GM19395 (cell line): Measurements from ENCODE around the gene CDC42EP4.
A peak's percentile ranks its signal among the peaks of the same experiment; 100 is the strongest.

Source experiments
- ATAC-seq: cut with Tn5 transposase; IDR thresholded peaks from one replicate; pipeline ENCODE4 v1.9.1; 2021; ENCODE audit warnings: mild to moderate bottlenecking, moderate library complexity; ENCODE audit not compliant: unreplicated experiment

The CDC42EP4 gene, protein sequence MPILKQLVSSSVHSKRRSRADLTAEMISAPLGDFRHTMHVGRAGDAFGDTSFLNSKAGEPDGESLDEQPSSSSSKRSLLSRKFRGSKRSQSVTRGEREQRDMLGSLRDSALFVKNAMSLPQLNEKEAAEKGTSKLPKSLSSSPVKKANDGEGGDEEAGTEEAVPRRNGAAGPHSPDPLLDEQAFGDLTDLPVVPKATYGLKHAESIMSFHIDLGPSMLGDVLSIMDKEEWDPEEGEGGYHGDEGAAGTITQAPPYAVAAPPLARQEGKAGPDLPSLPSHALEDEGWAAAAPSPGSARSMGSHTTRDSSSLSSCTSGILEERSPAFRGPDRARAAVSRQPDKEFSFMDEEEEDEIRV

DNA sequence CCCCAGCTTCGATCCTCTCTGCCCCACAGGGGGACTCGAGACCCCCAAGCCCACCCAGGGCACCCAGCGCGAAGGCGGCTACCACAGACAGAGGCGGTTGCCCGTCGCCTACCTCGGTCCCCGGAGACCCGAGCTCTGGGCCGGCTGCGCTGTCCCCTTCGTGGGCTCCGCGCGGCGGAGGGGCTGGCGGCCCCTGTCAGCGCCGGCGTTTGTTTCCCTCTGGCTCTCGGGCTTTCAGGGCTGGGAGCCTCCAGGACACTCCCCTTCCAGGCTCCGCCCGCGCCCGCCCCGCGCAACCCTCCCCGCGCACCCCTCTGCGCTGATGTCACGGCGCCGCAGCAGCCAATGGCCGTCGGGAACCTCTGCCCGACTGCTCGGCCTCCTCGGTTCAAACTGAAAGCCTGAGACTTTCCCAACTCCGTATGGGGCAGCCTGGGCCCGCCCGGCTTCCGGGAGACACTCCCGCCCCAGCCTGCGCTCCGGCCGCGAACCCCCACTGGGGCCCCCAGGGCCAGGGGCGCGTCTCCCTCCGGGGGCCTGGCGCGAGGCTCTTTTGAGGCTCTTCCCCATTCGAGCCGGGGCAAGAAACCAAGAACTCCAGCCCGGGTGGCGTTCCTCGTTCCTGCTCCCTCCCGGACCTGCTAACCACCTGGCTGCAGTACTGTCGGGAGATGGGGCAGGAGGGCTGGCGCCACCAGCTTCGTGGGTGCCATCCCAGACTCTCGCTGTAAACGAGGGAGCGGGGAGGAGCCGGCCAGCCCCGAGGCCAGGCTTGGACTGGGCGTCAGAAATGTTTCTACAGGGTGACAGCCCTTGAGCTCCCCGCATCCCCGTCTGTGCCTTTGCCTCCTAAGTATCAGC is at the start of gene CDC42EP4:
TSS of gene CDC42EP4 (minus strand) at position 221 of the 861 bp plus-strand sequence. CDS start 25,501 bp downstream, outside the sequence.
- ATAC-seq: peak; percentile 87

DNA sequence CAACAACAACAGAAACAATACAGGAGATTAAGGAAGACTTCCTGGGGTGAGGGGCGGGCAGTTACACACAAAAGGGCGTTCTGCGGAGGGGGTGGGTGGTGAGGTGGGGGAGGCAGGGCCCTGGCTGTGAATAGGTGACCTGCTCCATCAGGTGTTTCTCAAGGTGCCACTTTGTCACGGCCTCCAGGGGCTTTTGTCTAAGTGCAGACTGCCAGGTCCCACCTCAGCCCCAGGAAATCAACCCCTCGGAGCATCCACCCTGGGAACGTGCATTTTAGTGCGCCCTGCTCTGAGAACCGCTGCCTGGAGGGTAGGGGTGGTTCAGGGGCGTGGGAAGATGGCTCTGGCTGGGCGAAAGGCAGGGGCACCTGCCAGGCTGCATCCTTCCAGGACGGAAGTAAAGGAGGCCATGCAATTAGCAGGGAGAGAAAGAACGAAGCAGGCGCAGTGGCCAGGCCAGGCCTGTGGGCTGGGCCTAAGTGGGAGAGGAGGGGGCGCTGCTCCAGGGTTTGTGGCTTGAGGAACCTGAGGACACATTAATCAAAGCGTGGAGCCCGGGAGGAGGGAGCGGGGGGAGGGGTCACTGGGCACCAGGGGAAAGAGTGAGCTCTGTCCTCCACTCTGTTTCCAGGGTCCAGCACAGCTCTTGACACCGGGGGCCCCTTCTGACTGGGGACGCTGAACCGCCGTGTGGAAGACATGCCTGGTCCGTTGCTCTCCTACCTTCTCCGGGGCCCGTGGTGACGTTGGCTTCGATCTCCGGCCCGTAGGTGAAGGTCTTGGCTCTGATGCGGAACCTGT is 49.4 kb upstream of the CDC42EP4 start:
- ATAC-seq: no peak

DNA sequence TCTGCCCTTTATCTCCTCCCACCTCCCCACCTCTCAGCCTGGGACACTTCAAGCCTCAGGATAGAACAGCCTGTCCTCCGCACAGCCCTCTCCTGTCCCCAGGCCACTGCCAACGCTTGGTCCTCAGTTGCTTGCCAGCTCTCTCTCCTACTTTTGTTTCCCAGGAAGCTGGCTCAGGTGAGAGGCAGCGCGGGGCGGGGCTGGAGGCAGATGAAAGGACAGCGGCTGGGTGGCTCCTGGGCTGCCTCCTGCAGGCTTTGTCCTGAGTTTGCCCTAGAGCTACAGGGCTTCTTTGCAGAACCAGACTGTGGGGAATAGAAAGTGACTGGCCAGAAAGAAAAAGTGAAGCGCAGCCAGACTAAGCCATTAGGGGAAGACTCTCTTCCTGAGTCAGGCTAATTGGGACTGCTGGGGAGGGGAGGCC is 48.2 kb upstream of the CDC42EP4 start:
- no peak for ATAC-seq

DNA sequence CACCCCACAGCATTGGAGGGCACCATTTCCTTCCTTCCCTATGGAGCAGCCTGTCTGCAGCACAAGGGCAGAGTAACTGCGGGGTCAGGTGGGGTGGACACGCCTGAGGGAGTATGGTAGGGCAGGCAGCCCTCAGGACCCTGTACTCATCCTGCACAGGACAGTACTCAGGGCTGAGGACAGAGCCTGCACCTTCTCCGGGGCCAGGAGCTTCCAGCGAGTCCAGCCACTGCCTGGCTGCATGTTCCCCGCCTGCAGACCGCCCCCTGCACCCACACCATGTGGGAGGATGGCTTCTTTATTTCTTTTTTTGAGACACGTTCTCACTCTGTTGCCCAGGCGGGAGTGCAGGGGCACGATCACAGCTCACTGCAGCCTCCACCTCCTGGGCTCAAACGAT is 47.6 kb upstream of the CDC42EP4 start:
- no peak for ATAC-seq

DNA sequence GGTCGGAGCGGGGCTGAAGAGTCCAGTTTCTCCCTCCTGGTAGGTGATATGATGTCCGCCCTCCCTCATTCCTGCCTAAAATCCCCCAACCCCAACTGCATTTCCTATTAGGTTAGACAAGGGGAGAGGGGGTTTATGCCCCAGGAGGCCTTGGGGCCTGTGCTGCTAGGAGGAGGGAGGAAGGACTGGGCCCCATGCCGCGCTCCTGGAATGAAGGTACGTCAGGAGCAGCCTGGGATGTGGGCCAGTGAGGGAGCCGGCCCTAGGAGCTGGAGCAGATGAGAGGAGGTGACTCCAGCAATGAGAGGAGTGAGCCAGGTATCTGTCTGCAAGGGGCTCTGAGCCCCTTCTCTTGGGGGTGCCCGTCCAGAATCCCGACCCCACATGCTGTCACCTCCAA is 46.9 kb upstream of the CDC42EP4 start:
- no peak for ATAC-seq

DNA sequence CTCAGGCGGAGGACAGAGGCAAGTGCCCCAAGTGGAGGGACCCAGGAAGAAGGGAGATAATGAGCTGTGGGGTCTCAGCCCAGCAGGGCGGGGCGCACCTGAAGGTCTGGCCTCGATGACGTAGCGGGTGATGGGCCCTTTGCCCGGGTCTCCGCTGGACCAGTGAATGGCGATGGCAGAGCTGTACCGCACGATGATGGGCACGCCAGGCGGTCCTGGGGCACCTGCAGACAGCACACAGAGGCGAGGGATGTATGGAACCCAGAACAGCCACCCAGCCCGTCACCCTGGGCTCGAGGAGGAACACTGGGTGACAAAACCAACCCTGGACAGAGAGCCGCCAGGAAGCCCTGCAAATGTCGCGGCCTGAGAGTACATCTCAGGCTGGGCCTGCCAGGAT is 46.2 kb upstream of the CDC42EP4 start:
- no peak for ATAC-seq

DNA sequence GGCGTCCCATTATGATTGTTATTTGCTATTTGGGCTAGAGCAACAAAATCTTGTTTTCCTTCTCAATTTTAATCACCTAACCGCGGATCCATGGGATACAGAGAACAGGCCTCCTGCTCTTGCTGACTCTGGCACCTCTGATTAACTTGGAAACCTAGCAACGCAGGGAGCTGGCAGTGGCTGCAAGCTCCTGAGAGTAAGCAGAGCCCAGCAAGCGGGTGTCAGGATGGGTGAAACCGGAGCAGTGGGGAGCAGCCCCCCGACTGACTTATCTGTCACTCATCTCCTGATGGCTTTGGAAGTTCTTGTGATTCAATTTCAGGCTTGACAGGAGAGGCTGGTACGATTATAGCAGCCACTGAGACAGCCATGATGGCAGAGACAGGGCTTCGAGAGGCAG is 45.5 kb upstream of the CDC42EP4 start:
- ATAC-seq: no peak

DNA sequence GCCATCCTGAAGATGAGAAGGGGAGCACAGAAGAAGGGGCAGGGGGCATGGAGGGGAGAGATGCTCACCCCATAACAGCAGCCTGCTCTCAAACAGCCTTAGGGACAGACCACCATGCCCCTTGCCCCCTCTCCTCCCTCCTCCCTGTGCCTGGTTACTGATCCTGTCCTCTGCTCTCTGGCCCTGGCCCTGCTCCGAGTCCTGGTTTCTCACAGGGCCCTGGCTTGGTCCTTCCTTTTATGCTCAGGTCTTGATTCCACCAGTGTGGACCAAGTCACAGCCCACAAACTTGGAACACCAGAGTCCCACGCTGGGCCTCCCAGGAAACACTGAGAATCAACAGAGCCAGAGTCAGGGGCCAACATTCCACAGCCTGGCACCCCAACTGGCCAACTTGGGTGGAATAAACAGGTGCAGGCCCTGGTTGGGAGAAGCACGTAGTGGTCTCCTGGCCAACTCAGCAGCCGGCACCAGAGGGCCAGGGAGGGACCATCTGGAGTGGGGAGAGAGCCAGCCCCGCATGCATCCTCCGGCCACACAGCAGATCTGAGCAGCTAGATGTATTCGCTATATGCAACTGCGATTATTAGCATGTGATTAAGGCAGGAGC is 44.9 kb upstream of the CDC42EP4 start:
- ATAC-seq: no peak

DNA sequence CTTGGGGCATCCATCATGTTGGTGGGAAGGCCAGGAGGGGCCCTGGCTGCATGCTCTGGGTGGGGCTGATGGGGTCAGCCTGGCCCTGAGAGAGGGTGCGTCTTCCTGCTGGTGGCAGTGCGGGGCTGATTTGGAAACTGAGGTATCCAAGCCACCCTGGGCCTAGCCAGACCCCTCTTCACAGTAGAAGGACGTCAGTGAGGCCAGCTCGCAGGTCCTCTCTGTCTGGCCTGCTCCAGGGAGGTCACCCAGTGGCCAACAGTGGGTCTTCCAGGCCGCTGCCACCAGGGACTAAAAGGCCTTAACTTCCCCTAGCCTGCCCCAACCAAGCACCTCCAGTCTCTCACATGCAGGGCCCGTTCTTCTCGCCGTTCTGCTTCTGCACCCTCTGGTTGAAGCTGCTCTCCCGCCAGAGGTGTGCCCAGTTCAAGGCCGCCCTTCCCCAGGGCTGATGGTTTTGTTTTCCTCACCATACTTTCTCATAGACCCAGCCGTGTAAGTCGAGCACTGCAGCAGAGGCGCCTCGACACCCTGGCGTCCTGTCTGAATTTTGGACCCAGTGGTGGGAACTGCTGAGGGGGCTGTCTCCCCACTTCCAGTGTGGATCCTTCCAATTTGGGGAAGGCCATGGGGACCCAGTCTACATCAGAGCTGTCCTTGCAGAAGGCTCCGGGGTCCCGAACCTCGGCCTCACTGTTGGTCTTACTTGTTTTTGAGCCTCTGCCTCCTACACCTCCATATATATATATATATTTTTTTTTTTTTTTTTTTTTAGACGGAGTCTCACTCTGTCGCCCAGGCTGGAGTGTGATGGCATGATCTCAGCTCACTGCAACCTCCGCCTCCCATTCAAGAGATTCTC is 42.9 kb upstream of the CDC42EP4 start:
- no peak for ATAC-seq

DNA sequence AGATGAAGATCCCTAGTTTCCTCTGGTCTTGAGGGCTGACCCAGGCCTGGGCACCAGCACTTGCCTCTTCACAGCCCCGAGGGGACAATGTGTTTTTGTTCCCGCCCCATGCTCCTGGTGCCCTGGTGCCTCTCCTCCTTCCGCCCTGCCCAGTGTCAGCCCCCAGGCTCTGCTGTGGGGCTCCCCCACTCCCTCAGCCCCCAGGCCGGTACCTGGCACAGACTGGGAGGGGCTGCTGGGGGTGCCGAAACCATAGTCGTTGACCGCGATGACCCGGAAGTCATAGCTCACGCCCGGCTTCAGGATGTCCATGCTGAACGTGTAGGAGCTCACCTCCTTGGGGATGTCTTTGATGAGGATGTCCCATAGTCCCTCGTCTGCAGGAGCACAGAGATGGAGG is 40.5 kb upstream of the CDC42EP4 start:
- ATAC-seq: no peak

DNA sequence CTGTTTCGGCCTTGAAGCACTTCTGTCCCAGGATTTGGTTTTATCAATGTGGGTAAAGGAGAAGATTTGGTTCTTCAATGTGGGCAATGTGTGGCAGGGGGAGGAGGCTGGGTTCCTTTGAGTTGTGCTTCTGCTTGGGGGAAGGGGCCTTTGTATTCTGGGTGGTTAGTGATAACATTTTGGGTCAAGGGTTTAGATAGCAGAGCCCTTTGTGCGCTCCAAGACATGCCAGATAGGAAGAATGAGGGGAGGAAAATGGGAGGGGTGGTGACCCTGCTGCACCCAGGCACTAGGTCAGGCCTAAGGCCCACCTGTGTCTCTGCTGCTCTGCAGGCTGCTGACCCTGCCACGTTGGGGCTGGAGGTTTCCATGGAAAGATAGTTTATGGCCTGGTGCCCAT is 40.0 kb upstream of the CDC42EP4 start:
- ATAC-seq: no peak

DNA sequence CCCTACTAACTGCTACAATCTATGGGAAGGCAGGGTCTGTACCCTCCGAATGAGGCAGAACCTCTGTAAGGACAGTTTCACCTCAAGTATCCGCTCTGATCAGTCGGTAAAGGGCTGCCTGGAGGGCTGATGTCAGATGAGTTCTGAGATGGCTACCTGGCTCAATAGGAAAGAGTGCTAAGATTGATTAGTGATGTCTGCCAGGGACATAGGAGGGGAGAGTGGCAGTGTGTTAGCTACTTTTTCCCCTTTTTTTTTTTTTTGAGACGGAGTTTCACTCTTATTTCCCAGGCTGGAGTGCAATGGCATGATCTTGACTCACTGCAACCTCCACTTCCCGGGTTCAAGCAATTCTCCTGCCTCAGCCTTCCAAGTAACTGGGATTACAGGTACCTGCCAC is 39.1 kb upstream of the CDC42EP4 start:
- no peak for ATAC-seq

DNA sequence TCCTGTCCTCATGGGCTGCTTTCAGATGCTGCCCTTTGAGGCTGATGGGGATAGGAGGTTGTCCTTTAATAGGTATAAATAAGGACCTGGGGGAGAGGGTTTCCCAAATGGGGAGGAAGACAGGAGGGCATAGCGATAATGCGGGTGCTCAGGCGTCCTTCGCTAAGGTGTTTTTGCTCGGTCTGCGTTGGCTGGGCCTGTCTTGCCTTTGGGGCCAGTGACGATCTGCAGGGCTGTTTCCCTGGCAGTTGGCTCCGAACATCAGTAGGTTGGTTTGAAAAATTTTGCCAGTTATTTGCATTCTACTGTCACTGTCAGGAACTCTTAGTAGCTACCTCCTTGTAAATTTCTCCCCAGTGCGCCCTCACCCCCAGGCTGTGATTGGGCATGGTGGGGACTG is 37.8 kb upstream of the CDC42EP4 start:
- ATAC-seq: no peak

DNA sequence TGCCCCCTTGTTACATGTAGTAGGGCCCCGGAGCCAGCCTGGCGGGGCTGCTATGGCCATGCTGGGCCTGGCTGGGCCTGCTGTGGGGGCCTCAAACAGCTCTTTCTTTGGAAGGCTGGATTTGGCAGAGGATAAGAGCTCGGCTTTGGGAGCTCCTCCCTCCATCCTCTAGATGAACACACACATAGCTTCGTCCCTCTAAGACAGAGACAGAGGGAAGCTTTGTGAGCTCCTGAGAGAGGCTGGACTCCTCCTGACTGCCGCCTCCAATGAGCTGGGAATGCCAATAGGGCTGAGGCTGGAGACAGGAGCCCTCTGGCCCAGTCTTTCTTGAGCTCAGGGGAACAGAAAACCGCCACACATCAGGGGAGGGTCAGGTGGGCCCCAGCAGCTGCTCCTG is 37.3 kb upstream of the CDC42EP4 start:
- ATAC-seq: no peak

DNA sequence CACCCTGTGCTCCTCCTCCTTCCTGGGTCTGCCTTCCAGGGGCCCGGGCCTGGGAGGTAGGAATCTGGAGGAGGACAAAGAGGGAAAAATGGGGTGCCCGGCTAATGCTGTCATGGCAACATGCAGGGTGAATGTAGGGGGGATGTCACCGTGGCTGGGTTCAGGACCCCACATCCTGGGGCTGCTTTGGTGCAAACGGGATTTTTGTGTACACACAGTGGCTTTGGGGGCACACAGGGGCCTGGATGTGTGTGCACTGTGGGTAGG is 37.0 kb upstream of the CDC42EP4 start:
- no peak for ATAC-seq

DNA sequence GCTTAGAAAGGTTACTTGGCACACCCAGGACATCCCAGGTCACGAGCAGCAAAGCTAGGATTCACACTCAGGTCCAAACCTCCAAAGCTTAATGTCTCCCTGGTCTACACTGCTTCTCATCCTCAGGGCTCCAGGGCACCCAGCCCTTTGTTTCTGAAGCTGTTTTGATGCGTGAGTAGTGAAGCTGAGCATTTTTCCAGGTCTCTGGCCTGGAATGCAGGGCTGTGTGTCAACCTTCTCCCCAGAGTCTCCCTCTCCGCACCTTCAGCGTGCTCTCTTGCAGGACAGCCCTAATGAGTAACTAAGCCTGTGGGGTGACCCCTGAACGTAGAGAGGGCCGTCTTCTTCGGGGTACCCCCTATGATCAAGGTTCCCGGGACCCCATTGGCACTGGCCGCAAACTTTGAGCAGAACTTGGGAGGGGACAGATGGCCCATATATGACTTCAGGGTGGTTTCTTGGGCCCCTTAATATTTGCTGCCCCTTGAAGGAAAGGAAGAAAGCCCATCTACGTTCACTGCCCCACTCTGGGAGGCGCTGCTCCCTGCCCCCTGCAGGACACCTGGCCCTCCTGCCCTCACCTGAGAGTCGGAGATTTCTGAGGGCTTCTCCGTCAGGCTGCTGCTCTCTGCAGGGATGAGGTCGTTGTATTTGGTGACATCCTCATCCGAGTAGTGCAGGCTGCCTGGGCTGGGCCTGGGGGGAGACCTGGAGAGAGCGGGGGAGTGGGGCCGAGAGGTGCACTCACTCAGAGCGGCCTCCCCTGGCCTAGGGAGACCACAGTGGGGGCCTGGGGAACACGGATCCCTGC is 36.4 kb upstream of the CDC42EP4 start:
- no peak for ATAC-seq

DNA sequence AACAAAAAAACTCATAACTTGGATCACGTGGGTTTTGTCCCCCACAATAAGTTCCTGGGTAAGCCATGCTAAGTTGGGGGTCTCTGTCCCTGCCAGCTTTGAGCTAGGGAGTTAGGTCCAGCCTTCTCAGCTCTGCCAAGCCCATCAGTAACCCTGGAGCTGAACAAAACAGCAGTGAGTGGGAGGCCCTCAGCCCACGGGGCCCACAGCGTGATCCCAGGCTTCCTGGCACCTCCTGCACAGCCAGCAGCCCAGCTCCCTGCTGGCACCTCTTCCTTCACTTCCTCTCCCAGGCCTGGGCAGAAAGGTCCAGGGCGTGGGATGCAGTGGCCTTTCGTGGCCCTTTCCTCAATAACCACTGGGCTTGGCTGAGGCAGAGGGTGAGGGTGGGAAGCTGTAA is 35.5 kb upstream of the CDC42EP4 start:
- ATAC-seq: no peak

DNA sequence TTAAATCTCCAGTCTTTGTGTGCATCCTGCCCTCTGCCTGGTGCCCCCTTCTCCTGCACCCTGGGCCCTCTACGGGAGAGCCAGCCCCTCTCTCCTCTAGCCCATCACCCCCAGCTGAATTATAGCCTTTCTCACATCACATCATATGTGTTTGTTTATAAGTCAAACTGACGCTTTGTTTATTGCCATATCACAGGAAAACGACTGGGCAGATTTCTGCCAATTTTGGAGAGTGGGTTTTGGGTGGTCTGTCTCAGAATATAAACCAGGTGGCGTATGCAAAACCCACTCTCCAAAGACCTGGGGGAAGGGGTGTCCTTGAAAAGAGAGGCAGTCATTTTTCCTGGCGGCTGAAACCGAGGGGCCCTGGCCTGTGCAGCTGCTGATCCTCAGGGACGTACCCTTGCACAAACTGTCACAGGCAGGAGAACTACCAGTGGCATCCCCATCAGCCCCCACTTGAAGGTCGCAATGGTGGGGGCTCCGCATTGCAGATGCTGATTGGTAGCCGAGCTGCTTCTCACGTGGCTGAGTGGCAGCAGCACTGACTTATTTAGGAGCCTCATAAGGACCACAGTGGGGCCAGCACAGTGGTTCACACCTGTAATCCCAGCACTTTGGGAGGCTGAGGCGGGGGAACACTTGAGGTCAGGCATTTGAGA is 34.8 kb upstream of the CDC42EP4 start:
- no peak for ATAC-seq
